ENCODE measurements around the gene CTBP2.

GRCh38 chr10:124953421-124953820, 206.9 kb downstream of the CTBP2 start:
- no peak for TF ChIP-seq CTCF (IDR thresholded peaks at IDR 0.05)
- TF ChIP-seq POLR2A (IDR thresholded peaks at IDR 0.05) = no peak
- TF ChIP-seq POLR2AphosphoS5 (IDR thresholded peaks at IDR 0.05) = no peak

Data from breast epithelium (tissue), 3 donors.